PFSK-1 (cell line): Measurements from ENCODE around the gene CLDN10.

Source experiments
- POLR2AphosphoS5 ChIP-seq: IDR thresholded peaks from 2 replicates; pipeline ENCODE4 v1.6.1; 2012; ENCODE audit warnings: low read depth, mild to moderate bottlenecking, control low read depth, low read length, moderate library complexity
- SIN3A ChIP-seq: IDR thresholded peaks from 2 replicates; pipeline ENCODE4 v1.6.1; 2012; ENCODE audit warnings: mild to moderate bottlenecking, low read length, moderate library complexity, borderline replicate concordance; ENCODE audit not compliant: insufficient read depth
- TAF1 ChIP-seq: IDR thresholded peaks from 2 replicates; pipeline ENCODE4 v1.6.1; 2012; ENCODE audit warnings: low read length, control low read depth, borderline replicate concordance; ENCODE audit not compliant: insufficient read depth
- TF ChIP-seq, protein P1 (sequence below), 2 experiments: IDR thresholded peaks; 2 replicates each; pipeline versions ENCODE4 v1.6.1 to v1.8.0; 2011 to 2012; ENCODE audit warnings: low read depth in 2 of 2, low read length in 2 of 2, control low read depth in 1 of 2, inconsistent platforms in 1 of 2, mild to moderate bottlenecking in 1 of 2, moderate library complexity in 1 of 2; ENCODE audit not compliant: insufficient read depth in 1 of 2

DNA sequence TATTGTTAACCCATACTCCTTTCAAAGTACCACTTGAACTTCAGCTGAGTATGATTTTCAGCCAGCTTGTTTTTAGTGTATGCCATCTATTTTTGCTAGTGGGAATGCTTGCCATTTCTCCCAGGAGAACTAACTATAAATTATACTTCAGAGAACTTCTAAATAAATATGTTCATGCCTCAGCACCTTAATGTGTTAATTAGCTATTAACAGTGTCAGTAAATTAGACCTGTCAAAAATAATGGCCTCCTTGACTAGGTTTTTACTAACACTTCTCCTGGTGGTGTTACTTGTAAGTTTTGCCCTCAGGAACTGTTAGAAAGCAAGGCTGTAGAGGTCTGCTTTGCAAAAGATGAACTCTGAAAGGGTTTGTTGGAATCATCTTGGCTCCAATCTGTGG lies 4.5 kb downstream of the CLDN10 start:
- TF ChIP-seq TAF1 (no peak), POLR2AphosphoS5 (no peak), SIN3A (no peak)
- TF ChIP-seq, protein P1, sequence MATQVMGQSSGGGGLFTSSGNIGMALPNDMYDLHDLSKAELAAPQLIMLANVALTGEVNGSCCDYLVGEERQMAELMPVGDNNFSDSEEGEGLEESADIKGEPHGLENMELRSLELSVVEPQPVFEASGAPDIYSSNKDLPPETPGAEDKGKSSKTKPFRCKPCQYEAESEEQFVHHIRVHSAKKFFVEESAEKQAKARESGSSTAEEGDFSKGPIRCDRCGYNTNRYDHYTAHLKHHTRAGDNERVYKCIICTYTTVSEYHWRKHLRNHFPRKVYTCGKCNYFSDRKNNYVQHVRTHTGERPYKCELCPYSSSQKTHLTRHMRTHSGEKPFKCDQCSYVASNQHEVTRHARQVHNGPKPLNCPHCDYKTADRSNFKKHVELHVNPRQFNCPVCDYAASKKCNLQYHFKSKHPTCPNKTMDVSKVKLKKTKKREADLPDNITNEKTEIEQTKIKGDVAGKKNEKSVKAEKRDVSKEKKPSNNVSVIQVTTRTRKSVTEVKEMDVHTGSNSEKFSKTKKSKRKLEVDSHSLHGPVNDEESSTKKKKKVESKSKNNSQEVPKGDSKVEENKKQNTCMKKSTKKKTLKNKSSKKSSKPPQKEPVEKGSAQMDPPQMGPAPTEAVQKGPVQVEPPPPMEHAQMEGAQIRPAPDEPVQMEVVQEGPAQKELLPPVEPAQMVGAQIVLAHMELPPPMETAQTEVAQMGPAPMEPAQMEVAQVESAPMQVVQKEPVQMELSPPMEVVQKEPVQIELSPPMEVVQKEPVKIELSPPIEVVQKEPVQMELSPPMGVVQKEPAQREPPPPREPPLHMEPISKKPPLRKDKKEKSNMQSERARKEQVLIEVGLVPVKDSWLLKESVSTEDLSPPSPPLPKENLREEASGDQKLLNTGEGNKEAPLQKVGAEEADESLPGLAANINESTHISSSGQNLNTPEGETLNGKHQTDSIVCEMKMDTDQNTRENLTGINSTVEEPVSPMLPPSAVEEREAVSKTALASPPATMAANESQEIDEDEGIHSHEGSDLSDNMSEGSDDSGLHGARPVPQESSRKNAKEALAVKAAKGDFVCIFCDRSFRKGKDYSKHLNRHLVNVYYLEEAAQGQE (IDR thresholded peaks at IDR 0.05; ENCODE audit: insufficient read depth in 1 of 2, low read depth in 2 of 2, low read length in 2 of 2) = no peak
